ENCODE measurements around the gene TGFBRAP1.

DNA sequence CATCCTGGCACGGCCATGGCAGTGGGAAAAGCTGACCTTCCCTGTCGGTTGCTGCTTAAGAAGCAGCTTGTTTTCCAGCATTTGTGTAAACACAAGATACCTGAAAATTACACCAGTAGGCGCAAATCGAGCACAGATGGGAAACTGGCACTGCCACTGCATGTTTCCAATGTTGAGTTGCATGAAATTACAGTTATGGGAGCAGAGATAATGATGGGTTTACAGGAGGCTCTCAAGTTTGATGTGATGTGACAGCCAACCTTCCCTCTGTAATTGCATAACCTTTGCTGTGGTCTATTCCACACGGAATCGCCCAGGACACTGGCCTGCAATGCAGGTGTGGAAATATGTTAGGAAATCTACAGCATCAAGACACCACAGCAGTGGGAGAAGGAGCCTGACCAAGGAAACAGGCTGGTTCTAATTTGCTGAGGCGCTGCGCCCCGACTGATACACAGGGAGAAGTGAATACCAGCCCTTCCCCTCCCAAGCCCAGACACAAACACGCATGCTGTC lies 70.6 kb downstream of the TGFBRAP1 start:
- TF ChIP-seq POLR2A (conservative IDR thresholded peaks at IDR 0.05) (no peak), BDP1 (IDR thresholded peaks at IDR 0.05; ENCODE audit: insufficient read depth, insufficient read length) (no peak)
